Stimulated activated CD4-positive, alpha-beta T cell treated with anti-CD3 and anti-CD28 coated beads, TNF-alpha, amount 100 ng/mL, for 48 hours (primary cell): ENCODE results near the gene SYNGR1.
"Not testable (repeated sequence)": the region's sequence is repeated elsewhere in the genome, so short reads cannot be mapped to it uniquely, and the experiment has no call there.

ENCODE experiments used
- DNase-seq, 3 donors: peaks; one replicate each; pipeline ENCODE4 v3.0.0-alpha.2; 2020; ENCODE audit warnings: low read depth in 3 of 3

Gene SYNGR1

DNA sequence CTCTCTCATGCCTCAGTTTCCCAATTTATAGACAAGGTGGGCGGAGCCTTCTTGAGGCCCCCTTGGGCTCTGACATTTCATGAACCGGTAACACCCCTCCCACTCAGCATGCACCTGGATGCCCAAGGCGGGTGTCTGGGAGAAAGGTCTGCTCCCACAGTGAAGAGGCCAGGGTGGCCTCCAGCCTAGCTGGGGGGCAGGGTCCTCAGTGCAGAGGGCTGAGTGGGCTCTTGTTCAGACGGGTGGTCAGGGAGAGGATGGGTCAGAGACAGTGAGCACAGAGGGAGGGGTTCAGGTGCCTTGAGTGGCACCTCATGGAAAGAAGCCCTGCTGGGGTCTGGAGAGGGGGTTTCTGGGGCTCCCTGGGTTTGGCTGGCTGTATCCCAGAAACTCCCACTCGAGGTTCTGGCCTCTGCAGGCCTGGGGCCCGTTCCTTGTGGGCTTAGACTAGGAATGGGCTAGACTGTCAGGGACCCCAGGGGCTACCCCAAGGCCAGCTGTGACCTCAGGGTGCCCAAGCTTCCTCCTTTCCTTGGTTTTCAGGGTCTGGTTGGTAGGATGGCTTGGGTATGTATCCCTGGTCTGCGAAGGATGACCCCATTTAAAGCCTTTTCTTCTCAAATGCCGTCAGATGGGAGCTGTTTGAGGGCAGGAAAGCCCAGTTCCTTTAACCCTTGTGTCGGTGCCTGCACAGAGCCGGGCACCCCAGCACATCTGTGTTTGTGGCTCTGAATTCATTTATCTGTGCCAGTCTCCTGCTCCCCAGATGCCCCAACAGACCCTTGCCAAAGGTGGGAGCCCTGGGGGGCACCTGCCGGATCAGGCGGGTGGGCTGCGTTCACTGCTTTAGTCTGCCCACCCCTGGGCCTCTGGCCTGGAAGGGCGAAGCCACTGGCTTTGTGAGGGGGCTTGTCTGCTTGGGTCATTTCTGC lies 1.2 kb downstream of the SYNGR1 start:
- no peak for DNase-seq

DNA sequence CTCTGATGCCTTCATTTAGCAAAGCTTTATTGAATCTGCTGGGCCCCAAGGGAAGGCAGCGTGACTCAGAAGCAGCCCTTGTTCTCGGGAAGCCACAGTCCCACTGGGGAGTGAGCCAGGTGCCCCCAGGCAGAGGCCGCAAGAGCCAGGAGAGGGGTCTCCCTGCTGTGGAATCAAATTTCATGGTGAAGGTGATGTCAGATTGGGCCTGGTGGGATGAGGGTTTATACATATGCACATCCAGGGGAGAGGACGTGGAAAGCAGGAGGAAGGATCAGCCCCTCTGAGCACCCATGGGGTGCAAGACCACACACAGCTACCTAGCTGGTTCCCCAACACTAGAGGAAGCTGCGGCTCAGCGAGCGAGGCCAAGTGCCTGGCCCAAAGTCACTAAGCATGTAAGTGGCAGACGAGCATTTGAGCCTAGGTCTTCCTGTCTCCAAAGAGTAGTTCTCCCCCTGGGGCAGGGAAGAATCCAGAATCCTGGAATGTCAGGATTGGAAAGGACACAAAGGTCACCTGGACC lies 2.0 kb downstream of the SYNGR1 start:
- DNase-seq, result no peak

DNA sequence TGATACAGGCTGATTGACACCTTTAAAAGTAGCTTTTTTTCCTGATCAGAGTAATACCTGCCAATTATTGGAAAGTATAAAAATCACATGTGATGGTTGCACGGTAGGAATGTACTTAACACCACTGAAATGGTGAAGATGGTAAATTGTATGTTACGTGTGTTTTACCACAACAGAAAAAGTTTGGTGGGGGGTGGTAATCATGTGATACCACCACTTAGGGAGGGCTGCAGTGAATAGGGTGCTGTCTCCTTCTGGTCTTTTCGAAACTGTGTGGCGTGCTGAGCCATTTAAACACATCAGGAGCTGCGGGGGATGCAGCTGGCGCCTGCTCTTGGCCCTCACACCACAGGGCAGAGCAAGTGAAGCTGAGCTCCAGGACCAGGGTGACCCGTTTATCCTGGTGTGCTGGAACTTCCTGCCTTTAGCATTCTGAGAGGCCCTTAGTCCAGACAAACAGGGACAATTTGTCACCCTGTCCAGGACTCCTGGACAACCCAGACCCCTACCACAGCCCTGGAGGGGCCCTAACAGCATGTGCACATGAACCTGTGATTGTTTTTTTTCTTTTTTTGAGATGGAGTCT lies 2.6 kb downstream of the SYNGR1 start:
- DNase-seq, result no peak

DNA sequence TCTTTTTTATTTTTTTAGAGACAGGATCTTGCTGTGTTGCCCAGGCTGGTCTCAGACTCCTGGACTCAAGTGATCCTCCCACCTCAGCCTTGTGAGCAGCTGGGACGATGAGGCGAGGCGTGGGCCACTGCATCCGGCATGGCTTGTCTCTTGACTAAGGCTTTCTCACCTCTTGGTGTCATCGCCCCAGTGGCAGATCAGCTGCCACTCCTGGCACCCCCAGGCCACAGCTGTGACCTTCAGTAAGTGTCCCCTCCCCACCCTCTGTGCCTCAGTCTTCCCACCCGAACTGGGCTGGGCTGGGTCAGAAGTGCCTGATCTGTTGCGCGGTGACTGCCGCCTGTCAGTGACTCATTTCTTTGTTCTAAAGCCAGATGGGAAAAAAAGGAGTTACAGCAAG lies 3.6 kb downstream of the SYNGR1 start:
- no peak for DNase-seq

DNA sequence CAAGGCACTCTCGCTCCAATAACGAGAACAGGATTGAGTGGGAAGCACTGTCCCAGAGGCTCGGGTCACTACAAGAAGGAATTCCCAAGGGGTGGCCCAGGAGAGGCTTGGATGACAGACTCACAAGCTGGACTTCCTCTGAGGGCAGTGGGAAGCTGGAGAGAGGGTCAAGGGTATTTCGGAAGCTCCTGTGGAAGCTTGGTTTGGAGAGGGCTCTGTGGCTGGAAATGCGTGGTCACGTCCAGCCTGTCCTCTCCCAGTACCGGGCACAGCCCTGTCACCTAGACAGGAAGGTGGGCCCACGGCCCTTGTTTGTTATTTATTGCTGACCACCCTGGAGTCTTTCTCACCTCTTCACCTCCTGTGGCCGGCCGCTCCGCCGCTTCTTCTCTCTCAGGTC lies 5.3 kb downstream of the SYNGR1 start:
- DNase-seq, result no peak

DNA sequence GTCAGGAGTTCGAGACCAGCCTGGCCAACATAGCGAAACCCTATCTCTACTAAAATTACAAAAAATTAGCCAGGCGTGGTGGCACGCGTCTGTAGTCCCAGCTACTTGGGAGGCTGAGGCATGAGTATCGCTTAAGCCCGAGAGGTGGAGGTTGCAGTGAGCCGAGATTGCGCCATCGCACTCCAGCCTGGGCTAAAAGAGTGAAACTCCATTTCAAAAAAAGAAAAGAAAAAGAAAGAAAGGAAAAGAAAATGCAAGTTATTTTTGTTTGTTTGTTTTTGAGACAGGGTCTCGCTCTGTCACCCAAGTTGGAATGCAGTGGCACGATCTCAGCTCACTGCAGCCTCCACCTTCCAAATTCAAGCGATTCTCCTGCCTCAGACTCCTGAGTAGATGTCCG lies 6.0 kb downstream of the SYNGR1 start:
- DNase-seq, result not testable (repeated sequence)

DNA sequence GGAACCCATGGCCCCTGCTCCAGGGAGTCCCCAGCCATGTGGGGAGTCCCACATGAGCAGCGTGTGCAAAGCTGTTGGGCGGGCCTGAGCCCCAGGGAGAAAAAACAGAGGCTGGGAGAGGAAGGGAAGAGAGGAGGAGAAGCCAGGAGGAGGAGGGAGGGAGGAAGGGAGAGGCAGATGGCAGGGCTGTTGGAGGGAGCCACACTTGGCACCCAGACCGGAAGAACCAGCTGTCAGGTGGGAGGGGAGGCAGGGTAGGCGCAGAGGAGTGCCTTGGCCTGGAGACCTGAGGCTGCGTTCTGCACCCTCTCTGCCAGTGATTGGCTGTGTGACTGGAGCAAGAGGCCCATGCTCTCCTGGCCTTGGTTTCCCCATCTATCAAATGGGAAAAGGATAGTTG lies 6.7 kb downstream of the SYNGR1 start:
- DNase-seq, result no peak

DNA sequence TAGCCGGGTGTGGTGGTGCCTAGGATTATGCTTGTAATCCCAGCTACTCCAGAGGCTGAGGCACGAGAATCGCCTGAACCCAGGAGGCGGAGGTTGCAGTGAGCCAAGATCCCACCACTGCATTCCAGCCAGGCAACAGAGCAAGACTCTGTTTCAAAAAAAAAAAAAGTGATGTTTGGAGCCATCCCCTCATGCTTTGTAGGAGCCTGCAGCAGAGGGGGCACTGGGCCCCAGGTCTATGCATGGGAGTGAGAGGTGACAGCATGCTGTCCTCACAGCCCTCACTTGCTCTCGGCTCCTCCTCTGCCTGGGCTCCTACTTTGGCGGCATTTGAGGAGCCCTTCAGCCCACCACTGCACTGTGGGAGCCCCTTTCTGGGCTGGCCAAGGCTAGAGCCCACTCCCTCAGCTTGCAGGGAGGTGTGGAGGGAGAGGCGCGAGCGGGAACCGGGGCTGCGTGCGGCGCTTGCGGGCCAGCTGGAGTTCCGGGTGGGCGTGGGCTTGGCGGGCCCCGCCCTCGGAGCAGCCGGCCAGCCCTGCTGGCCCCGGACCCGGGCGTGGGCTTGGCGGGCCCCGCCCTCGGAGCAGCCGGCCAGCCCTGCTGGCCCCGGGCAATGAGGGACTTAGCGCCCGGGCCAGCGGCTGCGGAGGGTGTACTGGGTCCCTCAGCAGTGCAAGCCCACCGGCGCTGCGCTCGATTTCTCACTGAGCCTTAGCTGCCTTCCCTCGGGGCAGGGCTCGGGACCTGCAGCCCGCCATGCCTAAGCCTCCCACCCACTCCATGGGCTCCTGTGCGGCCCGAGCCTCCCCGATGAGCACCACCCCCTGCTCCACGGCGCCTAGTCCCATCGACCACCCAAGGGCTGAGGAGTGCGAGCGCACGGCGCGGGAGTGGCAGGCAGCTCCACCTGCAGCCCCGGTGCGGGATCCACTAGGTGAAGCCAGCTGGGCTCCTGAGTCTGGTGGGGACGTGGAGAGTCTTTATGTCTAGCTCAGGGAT lies 7.6 kb downstream of the SYNGR1 start:
- DNase-seq, result not testable (repeated sequence)

DNA sequence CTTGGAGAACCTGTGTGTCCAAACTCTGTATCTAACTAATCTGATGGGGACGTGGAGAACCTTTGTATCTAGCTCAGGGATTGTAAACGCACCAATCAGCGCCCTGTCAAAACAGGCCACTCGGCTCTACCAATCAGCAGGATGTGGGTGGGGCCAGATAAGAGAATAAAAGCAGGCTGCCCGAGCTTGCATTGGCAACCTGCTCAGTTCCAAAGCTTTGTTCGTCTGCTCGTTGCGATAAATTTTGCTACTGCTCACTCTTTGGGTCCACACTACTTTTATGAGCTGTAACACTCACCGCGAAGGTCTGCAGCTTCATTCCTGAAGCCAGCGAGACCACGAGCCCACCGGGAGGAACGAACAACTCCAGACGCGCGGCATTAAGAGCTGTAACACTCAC lies 8.4 kb downstream of the SYNGR1 start:
- DNase-seq, result not testable (repeated sequence)

DNA sequence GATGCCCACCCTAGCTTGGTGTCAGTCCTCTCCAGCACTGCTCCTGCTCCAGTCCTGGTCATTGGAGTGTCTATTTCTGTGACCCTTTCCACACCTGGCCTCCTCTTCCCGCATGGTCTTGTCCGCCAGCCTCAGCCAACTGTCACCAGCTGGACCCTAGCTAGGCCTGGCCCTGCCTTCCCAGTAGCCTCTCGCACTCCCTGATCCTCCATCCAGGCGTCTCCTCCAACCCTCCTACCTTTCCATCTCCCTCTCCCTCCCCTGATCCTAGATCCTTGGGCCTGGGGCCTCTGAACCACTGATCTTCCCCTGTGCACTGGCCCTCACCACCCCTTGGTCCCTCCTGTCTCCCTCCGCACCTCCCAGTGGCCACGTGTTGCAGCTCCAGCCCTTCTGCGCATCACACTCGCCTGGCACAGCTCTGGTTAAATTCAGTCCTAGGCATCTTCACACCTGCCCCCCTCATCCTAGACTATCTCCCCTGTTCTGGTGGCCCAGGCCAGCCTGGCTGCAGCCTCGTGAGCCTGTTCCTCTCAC lies 9.9 kb downstream of the SYNGR1 start:
- no peak for DNase-seq

DNA sequence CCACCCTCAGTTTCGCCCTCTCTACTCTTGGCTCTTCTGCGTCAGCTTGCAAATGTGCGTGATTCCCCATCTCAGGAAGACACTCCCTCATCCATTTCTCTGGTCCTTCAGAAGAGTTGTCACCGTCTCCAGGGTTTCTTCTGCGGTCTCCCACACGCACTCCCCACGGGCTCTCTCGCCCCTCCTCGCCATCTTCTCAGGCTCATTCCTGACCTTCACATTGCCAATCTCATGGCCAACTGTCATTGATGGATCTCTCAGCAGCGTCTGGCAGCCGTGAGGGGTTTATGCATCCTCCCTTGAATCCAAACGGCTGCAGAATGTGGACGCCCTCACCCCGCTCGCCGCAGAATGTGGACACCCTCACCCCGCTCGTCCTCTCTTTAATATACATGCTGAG lies 10.5 kb downstream of the SYNGR1 start:
- no peak for DNase-seq

DNA sequence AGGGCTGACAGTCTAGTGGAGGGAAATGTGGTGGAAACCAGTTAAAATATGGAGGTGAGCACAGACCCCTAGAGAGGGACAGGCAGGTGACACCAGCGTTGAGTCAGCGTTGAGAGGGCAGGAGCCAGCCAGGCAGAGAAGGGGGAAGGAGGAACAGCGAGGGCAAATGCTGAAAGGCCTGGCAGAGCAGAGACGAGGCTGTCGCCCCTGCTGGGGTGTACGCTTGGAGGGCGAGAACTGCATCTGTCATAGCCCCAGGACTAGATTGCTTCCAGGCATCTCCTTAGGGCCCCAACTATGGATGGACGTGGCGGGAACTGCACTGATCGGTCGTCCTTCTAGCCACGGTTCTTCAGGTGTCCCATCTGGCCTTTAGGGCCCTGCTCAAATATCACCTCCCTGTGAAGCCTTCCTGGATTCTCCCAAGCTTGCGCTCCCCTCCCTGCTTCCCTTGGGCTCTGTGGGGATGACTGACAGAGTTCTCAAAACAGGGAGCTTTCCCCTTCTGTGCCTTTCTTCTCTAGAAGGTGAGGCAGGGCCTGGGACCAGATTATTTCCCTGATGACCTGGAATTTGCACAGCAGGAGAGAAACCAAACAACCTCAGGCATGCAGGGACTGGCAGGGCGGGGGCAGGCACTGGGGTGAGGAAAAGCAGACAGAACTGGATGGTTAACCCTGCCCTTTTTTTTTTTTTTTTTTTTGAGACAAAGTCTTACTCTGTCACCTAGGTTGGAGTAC lies 11.1 kb downstream of the SYNGR1 start:
- no peak for DNase-seq

DNA sequence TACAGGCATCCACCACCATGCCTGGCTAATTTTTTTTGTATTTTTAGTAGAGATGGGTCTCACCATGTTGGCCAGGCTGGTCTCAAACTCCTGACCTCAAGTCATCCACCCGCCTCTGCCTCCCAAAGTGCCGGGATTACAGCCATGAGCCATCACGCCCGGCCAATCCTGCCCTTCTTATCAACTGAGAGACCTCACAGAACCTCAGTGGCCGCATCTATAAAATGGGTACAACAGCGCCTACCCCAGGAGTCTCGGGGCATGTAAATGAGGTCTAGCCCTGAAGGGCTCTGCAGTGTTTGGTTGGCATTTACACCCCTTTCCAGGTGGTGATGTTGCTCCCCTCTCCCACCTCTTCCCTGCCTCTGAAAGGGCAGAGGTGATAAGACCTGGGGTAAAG lies 11.7 kb downstream of the SYNGR1 start:
- DNase-seq, result no peak

DNA sequence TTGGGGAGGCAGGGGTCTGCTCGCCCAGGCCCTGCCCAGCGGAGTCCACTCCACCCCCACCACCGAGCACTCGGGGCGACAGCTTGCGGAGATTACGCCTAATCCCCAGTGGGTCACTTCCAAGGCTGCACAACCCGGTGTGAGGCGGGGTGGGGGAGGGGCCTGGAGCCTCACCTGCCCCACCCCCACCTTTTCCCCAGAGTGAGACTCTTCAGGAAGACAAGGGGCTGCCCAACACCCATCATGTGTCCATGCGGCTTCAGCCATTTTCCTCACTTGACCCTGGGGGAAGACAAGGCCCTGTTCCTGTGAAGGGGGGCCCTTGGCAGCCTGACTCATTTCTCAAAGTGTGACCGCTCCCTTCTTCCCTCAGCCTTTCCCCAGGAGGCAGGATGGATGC lies 12.5 kb downstream of the SYNGR1 start:
- DNase-seq, result no peak

DNA sequence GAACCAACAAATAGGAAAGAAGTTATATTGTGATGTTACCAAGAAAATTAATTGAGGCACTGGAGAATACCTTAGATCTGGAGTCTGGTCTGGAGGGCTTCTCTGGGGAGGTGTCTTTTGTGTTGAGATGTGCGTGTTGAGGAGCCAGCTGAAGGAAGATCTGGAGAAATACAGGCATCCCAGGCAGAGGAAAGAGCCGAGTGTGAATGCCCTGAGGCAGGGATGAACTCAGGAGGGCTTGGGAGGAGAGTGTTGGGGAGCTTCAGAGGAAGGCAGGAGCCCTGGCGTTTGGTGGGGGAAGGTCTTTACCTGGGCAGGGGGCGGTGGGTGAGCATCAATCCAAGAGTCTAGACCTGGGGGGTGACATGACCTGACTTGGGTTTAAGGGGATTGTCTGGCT lies 13.1 kb downstream of the SYNGR1 start:
- DNase-seq, result no peak

DNA sequence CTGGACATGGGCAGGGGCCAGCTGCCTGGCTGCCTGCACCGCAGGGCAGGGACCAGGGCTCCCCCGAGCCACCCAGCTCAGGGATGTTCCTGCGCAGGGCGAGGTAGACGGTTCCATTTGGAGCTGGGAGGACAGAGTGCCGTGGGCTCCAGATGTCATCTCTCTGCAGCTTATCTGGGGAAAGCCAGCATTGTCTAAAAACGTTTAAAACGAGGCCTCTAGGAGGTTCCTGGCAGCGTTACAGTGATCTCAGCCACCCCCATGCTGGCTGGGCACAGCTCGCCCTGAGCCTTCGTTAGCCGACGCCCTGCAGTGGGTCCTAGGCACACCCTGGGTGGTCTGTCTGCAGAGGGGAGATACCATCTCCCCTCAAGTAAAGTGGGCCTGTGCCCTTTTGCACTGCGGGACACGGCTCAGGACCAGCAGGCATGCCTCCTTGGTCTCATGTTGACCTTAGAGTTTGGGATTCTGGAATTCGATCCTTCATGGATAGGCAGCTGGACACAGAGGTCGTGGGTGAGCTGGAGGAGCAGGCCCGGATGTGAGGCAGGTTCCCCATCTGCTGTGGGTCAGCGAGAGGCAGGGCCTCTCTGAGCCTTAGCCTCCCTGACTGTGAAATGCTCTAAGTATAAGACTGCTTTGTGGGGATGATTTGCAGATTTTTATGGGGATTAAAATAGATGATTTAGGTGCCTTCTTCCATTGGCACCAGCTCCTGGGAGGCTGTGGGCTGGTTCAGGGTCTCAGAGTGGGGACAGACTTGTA lies 14.1 kb downstream of the SYNGR1 start:
- no peak for DNase-seq

DNA sequence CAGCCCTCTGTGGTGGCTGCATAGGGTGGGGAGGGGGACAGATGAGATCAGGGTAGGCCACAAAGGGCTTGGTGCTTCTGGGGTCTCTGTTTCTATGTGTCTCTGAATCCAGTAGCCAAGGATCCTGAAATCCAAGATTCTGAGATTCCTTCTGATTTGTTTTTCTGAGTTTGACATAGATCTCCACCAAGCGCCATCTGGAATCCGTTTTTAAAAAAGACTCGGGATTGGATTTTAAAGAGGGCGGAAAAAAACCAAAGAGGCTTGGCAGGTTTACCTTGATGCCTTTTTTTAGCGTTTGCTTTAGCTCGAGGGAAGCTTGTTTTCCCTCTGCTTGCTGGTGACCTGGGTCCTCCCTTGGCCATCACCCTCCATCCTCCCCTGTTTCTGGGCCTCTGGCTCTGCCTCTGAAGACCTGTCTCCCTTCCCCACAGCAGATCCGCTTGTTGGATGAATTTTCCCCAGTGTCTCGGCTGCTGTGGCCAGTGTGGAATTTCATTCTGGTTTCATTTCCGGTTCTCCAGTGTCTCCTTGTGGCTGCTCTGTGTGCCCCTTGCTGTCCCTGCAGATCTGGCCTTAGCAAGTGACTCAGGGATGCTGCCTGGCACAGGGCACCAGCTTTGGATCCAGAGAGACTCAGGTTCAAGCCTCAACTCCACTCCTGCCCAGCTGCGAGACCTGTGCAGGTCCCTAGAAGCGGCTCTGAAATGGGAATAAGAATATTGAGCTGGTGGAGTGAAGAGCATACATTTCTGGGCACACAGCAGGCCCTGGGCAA lies 15.1 kb downstream of the SYNGR1 start:
- no peak for DNase-seq

DNA sequence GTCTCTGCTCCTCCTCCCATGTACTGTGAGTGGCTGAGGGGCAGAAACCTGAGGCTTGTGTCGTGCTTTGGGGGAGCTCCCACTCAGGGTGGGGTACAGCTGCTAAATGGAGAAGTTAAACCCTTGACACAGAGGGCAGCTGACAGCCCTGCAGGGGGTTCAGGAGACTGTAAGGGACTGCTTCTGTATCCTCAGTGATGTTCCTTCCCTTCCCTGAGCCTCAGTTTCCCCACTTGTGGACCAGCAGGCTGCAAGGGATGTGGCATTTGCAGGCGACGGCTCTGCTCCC lies 15.6 kb downstream of the SYNGR1 start:
- no peak for DNase-seq

DNA sequence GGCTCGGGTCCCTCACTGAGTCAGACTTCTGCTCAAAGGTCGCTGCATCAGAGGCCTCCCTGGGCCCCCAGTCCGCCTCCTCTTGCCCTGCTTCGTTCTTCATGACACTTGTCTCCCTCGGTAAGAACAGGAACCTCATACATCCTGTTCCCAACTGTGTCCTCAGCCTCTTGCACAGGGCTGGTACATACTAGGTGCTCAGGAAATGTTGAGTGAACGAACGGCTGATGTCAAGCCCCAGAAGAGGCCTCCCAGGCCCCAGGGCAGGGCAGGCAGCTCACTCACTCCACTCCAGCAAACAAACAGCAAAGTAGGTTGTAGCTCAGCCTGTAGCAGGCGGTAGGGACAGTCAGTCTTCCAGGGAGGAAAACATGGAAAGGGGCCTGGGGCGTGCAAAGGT lies 17.2 kb downstream of the SYNGR1 start:
- no peak for DNase-seq

DNA sequence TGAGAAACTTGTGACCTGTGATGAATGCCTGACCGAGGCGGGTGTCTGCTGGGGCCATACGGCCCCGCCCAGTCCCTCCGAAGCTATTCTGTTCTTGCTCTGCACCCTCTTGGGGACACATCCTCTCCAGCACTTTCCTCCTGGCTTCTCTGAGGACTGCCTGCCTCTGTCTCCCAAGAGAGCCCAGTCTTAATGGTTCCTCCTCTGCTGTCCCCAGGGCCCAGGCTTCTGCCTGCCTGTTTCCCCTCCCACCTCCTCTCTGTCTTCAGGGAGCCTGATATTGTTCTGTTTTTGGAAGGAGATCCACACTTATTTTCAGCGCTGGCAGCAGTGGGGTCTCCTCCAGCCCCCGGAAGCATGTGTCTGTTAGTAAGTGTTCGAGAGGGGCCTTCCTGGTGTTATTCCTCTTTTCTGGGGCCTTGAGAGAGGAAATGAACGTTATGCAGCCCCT lies 18.7 kb downstream of the SYNGR1 start:
- no peak for DNase-seq
